ENCODE data around the gene CLN5.

The CLN5 gene

GRCh38 chr13:76991796-76992547 is at the start of gene CLN5:
CLN5 (plus strand) TSS chr13:76992081; CDS start chr13:76992099, 18 bp downstream.
- peak; percentile 94 to 97 (median 95) for DNase-seq

GRCh38 chr13:76942363-76942762 is 49.5 kb upstream of the CLN5 start:
- no peak for DNase-seq

DNA sequence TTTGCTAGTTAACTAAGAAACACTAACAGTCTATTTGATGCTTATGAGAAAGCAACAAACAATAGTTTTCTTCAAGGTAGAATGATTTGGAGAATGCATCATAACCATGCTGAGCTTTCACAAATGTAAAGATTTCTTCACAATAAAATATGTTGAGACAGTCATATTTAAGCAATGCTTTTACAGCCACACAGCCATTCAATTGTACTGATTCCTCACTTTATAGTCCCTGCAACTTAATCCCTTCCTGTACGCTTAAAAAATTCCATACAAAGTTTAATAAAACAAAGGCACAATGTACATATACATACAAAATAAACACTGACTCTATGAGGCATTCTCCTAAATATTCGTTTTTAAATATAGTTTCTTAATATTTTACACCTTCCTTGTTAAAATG is 48.2 kb upstream of the CLN5 start:
- DNase-seq: no peak

GRCh38 chr13:76944456-76944855 is 47.4 kb upstream of the CLN5 start:
- peak; percentile 86 to 98 (median 97) for DNase-seq

- peak; percentile 59 to 96 (median 91) for DNase-seq
Measured at GRCh38 chr13:76948149-76948548, 43.7 kb upstream of the CLN5 start, which contains the start of gene ACOD1. ACOD1 (plus strand) TSS chr13:76948511; CDS start chr13:76948559, 48 bp downstream.

GRCh38 chr13:76950101-76950500 is 41.8 kb upstream of the CLN5 start:
- DNase-seq: peak in 2 of 3 donors; percentile 56 to 57

DNA sequence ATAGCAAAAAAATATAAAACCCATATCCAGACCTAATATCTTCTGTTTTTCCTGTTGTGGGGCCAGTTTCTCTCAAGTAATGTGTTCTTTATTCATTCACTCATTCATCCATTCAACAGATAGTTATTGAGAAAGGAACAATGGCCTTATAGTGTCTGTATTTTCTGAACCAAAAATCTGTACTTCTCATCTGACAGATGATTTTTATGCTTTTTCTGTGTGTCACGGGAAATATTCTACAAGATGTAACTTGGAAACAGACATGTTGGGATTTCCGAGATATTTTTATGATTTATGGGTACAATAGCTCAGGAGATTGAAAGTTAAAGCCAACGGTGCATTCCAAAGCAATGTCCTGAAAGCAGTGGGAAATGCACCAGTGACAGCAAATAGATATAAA is 37.9 kb upstream of the CLN5 start:
- peak in 1 of 3 donors; percentile 37 for DNase-seq

DNA sequence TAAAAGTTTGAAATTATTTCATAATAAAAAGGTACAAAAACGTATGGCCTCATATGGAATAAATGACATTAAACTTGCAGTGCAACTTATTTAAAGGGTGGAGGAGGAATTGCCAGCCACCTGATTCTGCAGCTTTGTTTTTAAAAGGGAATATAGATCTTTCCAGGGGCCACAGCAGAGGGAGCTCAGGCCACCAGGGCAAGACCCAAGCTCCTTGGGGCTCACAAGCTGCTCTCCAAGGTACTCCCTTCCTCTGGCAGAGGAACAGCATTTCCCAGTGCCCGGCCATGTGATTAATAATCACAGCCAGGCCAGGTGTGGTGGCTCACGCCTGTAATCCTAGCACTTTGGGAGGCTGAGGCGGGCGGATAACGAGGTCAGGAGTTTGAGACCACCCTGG is 37.3 kb upstream of the CLN5 start:
- peak in 1 of 3 donors; percentile 55 for DNase-seq

- peak; percentile 52 to 66 (median 62) for DNase-seq
Measured at GRCh38 chr13:76955193-76955592, 36.7 kb upstream of the CLN5 start.

DNA sequence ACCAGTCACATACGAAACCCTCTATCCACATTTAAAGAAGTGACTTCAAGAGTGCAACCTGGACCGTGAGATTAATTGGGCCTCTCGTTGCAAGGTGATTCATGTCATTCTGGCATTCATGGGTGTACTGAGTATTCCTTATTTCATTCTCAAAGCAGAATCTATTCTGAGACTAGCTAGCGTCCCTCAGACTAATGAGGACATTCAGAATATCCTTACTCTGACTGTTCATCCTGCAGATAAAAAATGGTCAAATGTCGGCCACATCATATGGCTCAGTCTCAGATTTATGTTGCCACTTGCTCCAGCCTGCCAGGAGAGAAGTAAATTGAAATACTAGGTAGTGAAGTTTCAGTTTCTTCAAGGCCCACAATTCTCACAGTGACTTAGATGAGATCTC is 36.2 kb upstream of the CLN5 start:
- peak in 1 of 3 donors; percentile 56 for DNase-seq

GRCh38 chr13:76958841-76959432 is 32.9 kb upstream of the CLN5 start:
- DNase-seq: peak; percentile 52 to 78 (median 77)

DNA sequence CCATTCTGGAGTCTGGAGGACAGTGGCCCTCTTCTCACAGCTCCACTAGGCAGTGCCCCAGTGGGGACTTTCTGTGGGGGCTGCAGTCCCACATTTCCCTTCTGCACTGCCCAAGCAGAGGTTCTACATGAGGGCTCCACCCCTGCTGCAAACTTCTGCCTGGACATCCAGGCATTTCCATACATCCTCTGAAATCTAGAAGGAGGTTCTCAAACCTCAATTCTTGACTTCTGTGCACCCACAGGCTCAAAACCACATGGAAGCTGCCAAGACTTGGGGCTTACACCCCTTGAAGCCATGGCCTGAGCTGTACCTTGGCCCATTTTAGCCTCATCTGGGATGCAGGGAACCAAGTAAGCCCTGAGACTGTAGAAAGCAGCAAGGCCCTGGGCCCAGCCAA is 32.1 kb upstream of the CLN5 start:
- peak in 1 of 3 donors; percentile 51 for DNase-seq

DNA sequence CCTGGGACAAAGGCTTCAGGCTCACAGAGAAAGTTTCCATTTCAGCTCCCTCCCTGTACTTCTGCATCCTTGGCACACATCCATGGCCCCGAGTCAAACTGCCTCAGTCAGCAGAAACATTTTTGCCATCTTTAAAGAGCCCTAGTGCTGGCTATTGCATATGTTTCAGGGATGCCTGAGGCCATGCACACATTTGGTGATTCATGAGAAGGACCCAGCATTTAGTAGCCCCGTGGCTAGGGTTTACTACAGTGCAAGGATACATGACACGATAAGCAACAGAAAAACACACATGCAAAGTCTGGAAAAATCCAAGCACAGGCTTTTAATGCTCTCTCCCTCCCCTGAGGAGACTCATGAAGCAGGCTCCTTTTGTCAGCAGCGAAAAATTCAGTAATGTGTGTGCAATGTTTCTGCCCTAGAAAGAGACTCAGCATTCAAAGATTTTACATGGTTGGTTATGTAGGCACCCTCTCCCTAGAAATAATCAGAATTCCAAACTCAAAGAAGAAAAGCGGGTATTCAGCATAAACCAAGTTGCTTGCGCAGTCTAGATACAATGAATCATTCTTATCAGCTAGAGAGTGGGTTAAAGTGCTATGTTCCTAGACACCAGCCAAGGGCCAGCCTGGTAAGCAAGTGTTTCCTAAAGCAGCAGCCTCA is 26.0 kb upstream of the CLN5 start:
- peak in 1 of 3 donors; percentile 27 for DNase-seq

DNA sequence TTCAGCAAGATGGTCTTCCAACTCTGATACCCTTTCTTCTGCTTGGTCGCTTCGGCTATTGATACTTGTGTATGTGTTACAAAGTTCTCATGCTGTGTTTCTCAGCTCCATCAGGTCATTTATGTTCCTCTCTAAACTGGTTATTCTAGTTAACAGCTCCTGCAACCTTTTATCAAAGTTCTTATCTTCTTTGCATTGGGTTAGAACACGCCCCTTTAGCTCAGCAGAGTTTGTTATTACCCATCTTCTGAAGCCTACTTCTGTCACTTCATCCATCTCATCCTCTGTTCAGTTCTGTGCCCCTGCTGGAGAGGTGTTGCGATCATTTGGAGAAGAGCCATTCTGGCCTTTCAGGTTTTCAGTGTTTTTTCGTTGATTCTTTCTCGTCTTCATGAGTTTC is 24.9 kb upstream of the CLN5 start:
- DNase-seq: no peak

DNA sequence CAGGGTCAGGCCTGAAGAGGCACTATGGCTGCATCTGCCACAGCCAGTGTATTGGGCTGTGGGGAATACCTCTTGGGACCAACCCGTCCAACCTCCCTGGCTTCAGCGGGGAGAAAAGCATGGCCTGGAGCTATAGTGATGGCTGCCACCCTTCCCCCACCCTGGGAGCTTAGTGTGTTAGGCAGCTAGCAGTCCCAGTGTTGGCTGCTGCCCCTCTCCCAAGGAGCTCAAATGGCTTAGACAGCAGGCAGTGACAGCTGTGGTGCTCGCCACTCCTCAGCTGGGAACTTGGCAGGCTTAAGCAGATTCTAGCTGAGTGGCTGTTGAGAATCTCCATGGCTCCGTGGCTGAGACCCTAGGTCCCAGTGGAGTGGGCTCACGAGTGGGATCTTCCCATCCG is 23.8 kb upstream of the CLN5 start:
- DNase-seq: no peak

- no peak for DNase-seq
Measured at GRCh38 chr13:76969488-76970365, 22.2 kb upstream of the CLN5 start.

DNA sequence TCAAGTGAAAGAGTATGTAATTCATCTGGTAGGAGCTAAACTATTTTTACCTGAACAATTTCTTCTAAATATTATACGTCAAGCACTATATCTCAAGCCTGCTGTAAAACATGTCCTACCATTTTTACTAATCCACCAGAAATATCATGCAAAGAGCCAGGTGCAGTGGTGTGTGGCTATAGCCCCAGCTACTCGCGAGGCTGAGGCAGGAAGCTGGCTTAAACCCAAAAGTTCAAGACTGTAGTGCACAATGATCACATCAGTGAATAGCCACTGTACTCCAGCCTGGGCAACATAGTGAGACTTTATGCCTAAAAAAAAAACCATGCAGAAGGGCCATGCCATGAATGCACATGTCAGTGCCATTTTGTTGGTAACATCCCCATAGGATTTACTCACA is 20.7 kb upstream of the CLN5 start:
- no peak for DNase-seq

DNA sequence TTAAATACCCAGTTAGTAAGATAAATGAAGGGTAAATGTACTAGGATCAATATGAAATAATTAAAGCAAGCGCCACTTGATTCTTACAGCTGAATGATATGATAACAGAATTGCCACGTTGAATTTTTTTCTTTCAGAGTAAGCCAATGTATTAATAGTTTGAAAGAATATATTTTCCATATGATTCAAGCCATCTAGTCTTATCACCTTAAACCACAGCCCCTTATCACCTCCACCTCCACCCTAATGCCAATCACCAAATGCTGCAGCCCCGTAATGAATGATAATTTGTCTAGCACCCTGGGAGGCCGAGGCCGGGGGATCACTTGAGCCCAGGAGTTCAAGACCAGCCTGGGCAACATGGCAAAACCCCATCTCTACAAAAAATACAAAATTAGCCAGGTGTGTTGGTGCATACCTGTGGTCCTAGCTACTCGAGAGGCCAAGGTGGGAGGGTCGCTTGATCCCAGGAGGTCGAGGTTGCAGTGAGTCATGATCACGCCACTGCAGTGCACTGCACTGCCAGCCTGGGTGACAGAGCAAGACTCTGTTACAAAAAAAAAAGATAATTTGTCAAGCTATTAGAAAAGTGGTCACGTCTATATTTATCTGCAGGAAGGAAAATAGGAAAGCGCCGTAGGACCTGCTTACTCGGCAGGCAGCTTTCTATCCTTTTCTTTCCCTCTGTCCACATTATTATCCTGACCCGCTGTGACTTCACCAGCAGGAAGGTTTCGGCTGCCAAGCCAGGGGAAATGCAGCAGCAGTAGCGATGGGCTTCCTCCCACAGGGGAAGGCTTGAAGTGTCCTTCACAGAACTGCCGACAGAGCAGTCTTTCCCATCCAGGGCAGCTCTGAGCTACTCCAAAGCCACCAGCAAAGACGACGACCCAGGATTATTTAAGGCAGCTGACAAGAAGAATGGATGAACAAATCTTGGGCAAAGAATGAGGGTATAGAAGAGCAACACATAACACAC is 19.7 kb upstream of the CLN5 start:
- peak; percentile 37 to 56 (median 43) for DNase-seq

GRCh38 chr13:76973920-76974617 is 17.8 kb upstream of the CLN5 start:
- DNase-seq: no peak

- DNase-seq: no peak
Measured at GRCh38 chr13:76974618-76974975, 17.3 kb upstream of the CLN5 start.

DNA sequence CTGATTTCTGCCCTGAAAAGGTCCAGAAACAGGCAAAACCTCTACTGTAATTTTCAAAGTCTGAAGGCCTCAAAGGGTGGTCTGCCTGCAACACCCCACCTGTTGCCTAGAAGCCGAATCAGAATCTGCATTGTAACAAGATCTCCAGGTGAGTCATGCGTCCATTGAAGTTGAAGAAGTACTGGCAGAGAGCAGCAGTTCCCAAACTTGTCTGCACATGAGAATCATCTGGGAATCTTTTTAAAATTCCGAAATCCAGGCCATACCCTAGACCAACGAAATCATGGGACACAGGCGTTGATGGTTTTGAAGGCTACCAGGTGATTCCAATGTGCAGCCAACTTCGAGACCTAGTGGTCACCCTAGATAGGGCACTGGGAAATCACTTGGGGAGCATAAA is 16.0 kb upstream of the CLN5 start:
- DNase-seq: no peak

Measured in suppressor macrophage treated with lipopolysaccharide for 1 hour (primary cell).